DOHH2 (cell line): Measurements from ENCODE around the gene GGCT.

Source experiments
- H3F3A ChIP-seq: fragments of 200-600 bp; sonication (generic), shearing (Covaris generic); 2 replicates; pipeline ENCODE4 v1.6.0; 2016; ENCODE audit warnings: antibody characterized with exemption, mild to moderate bottlenecking; ENCODE audit not compliant: control insufficient read depth, insufficient read depth
- H3K27ac ChIP-seq: fragments of 200-600 bp; sonication (generic); 2 replicates; pipeline ENCODE4 v1.5.1; 2014; ENCODE audit warnings: low read depth, mild to moderate bottlenecking, low read length, moderate library complexity
- H3K27me3 ChIP-seq: fragments of 200-600 bp; sonication (generic); 2 replicates; pipeline ENCODE4 v1.6.1; 2014; ENCODE audit warnings: mild to moderate bottlenecking, low read length, mixed read lengths; ENCODE audit not compliant: control insufficient read depth
- H3K36me3 ChIP-seq: fragments of 200-600 bp; sonication (generic); 2 replicates; pipeline ENCODE4 v1.6.1; 2014; ENCODE audit warnings: mild to moderate bottlenecking, low read length, moderate library complexity, mixed read lengths; ENCODE audit not compliant: control insufficient read depth
- H3K4me1 ChIP-seq: fragments of 200-600 bp; sonication (generic); 2 replicates; pipeline ENCODE4 v1.6.1; 2014; ENCODE audit warnings: mild to moderate bottlenecking, low read length, mixed read lengths; ENCODE audit not compliant: control insufficient read depth
- H3K4me2 ChIP-seq: fragments of 200-600 bp; sonication (generic); 2 replicates; pipeline ENCODE4 v1.6.0; 2014; ENCODE audit warnings: mild to moderate bottlenecking, low read length, moderate library complexity
- H3K4me3 ChIP-seq: fragments of 200-600 bp; sonication (generic); 2 replicates; pipeline ENCODE4 v1.5.1; 2014; ENCODE audit warnings: mild to moderate bottlenecking, low read length, mixed read lengths
- H3K79me2 ChIP-seq: fragments of 200-600 bp; sonication (generic); 2 replicates; pipeline ENCODE4 v1.6.1; 2014; ENCODE audit warnings: mild to moderate bottlenecking, low read length, mixed read lengths; ENCODE audit not compliant: control insufficient read depth
- H3K9me2 ChIP-seq: fragments of 200-600 bp; sonication (generic); replicated peaks from 2 replicates; pipeline ENCODE4 v1.6.1; 2014; ENCODE audit warnings: mild to moderate bottlenecking, low read length, mixed read lengths; ENCODE audit not compliant: control insufficient read depth
- H3K9me3 ChIP-seq: fragments of 200-600 bp; sonication (generic); 2 replicates; pipeline ENCODE4 v1.6.1; 2014; ENCODE audit warnings: antibody characterized with exemption, low read length, mixed read lengths; ENCODE audit not compliant: control insufficient read depth, insufficient read depth
- H4K20me1 ChIP-seq: fragments of 200-600 bp; sonication (generic); 2 replicates; pipeline ENCODE4 v1.6.0; 2014; ENCODE audit warnings: low read depth, mild to moderate bottlenecking, antibody characterized with exemption, low read length, moderate library complexity; ENCODE audit not compliant: control insufficient read depth, insufficient read depth
- EZH2phosphoT487 ChIP-seq: fragments of 200-600 bp; sonication (generic); IDR thresholded peaks from 2 replicates; pipeline ENCODE4 v1.6.1; 2017; ENCODE audit warnings: borderline replicate concordance, mild to moderate bottlenecking, antibody characterized with exemption, low read length, moderate library complexity, mixed read lengths
- TF ChIP-seq, protein P1 (sequence below): fragments of 200-600 bp; sonication (generic); IDR thresholded peaks from one replicate; pipeline ENCODE4 v1.5.1; 2014; ENCODE audit warnings: antibody characterized with exemption, mild to moderate bottlenecking, low read depth, low read length; ENCODE audit not compliant: poor library complexity, severe bottlenecking

Gene GGCT

DNA sequence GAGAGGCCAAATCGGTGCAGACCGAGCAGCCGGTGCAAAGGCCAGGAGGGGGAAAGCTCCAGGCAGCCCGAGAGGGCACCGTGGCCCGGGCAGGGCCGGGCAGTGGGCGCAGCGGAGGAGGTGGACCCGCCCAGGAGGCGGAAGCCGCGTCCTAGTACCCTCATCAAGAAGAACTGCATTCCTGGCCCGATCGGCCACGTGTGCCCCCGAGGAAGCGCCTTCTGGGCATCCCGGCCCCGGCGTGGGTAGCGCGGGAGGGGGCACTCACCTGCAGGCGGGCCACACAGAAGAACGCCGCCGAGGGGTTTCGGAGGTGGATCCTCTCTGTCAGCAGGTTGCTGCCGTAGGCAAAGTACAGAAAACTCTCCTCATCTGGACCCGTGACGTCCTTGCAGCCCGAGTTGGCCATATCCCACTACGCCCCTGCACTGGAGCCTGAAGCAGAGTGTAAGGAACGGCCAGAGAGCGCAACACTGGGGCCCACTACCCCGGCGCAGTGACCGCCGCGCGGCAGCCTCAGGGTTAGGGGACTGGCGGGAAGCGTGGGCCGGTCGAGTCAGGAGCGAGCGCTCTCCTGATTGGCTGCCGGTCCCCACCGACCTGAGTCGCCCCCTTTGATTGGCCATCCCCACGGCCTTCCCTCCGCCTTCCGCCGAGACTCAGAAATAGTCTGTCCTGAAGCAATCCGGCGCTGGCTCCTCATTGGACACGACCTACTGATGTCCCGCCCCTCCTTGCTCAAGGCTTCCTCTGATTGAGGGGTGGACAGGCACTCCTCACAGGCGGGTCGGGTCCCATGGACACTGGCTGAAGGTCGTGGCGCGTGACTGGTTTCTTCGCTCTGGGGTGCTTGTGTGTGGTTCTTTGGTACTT, at the start of gene GGCT:
Gene GGCT, minus strand, starts transcription at position 529 of the 873 bp plus-strand sequence. Its CDS starts 120 bp downstream, at position 409.
- Histone ChIP-seq H3K9me3 (peaks cover 5% of the 10 kb centered on the region; the same call in 1 of the 2 replicates), H3F3A (no peaks in the 10 kb centered on the region), H4K20me1 (peaks cover 13% of the 10 kb centered on the region), H3K4me3 (peak within 1 kb of the TSS; percentile 93), H3K36me3 (peaks cover 50% of the 10 kb centered on the region), H3K9me2 (no peaks in the 10 kb centered on the region), H3K27me3 (no peaks in the 10 kb centered on the region), H3K4me2 (peak within 1 kb of the TSS; percentile 96), H3K27ac (peak within 1 kb of the TSS; percentile 45), H3K4me1 (peaks cover 37% of the 10 kb centered on the region), H3K79me2 (peaks cover 54% of the 10 kb centered on the region)
- TF ChIP-seq, protein P1, sequence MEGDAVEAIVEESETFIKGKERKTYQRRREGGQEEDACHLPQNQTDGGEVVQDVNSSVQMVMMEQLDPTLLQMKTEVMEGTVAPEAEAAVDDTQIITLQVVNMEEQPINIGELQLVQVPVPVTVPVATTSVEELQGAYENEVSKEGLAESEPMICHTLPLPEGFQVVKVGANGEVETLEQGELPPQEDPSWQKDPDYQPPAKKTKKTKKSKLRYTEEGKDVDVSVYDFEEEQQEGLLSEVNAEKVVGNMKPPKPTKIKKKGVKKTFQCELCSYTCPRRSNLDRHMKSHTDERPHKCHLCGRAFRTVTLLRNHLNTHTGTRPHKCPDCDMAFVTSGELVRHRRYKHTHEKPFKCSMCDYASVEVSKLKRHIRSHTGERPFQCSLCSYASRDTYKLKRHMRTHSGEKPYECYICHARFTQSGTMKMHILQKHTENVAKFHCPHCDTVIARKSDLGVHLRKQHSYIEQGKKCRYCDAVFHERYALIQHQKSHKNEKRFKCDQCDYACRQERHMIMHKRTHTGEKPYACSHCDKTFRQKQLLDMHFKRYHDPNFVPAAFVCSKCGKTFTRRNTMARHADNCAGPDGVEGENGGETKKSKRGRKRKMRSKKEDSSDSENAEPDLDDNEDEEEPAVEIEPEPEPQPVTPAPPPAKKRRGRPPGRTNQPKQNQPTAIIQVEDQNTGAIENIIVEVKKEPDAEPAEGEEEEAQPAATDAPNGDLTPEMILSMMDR, result peak; percentile 9
- no peak for TF ChIP-seq EZH2phosphoT487

GRCh38 chr7:30553546-30553945, 48.9 kb upstream of the GGCT start:
- Histone ChIP-seq H3K9me3 (no peaks in the 10 kb centered on the region), H3K27me3 (no peaks in the 10 kb centered on the region), H3K9me2 (no peaks in the 10 kb centered on the region), H4K20me1 (no peaks in the 10 kb centered on the region), H3K27ac (no peak overlapping the region), H3K79me2 (no peaks in the 10 kb centered on the region), H3K4me2 (no peak overlapping the region), H3K4me3 (no peak overlapping the region), H3K36me3 (no peaks in the 10 kb centered on the region), H3F3A (no peaks in the 10 kb centered on the region), H3K4me1 (peaks cover 7% of the 10 kb centered on the region)
- TF ChIP-seq, protein P1, result no peak
- no peak for TF ChIP-seq EZH2phosphoT487

DNA sequence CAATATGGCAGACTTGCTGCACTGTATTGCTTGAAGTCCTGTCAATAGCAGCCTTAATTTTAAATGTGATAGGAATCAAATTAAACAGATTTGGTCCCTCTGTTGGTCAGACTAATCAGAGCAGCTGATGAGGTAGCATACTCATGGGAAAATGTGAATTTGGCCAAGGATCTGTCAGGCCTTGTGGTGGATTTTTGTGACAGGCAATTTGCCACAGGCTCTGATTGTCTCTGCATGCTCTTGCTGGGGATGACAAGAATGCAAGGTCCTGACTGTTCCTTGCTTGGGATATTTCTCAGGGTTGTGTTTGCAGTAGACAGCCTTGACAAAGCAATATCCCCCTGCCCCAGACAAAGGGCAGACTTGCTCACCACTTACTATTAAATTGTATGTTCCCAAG, 48.5 kb upstream of the GGCT start:
- Histone ChIP-seq H3K9me3 (no peaks in the 10 kb centered on the region), H3K4me2 (no peak overlapping the region), H3K27me3 (no peaks in the 10 kb centered on the region), H3K4me1 (peaks cover 7% of the 10 kb centered on the region), H3K9me2 (no peaks in the 10 kb centered on the region), H3K36me3 (no peaks in the 10 kb centered on the region), H3K4me3 (no peak overlapping the region), H3F3A (no peaks in the 10 kb centered on the region), H3K27ac (no peak overlapping the region), H3K79me2 (no peaks in the 10 kb centered on the region), H4K20me1 (no peaks in the 10 kb centered on the region)
- TF ChIP-seq, protein P1, result no peak
- no peak for TF ChIP-seq EZH2phosphoT487
